Activated CD4-positive, alpha-beta T cell treated with anti-CD3 and anti-CD28 coated beads for 36 hours (primary cell): Measurements from ENCODE around the gene ITGA3. TPM values are rescaled to one million over a fixed set of nuclear protein-coding genes. Genes with fewer than 3 reads are reported as not detected.

Experiments
- ATAC-seq: fragments of 200-7000 bp; cut with Tn5 transposase; one replicate; pipeline ENCODE4 v1.10.0; 2021; ENCODE audit warnings: mild to moderate bottlenecking, moderate library complexity
- CTCF ChIA-PET: fragments of 350-600 bp; sonication (Branson Sonifier 250); formaldehyde crosslinking; loops from one replicate; lab custom pipeline; 2021; ENCODE audit warnings: antibody characterized with exemption; lab: Charles Lee
- POLR2A ChIA-PET: fragments of 350-600 bp; sonication (Branson Sonifier 250); formaldehyde crosslinking; loops from one replicate; lab custom pipeline; 2021; ENCODE audit warnings: antibody characterized with exemption, inconsistent platforms; lab: Charles Lee
- DNase-seq: peaks from one replicate; pipeline ENCODE4 v3.0.0-alpha.2; 2020
- H3K27ac Mint-ChIP-seq: one replicate; pipeline ENCODE4 v1.8.0; 2021; ENCODE audit warnings: mixed read lengths
- H3K27me3 Mint-ChIP-seq: one replicate; pipeline ENCODE4 v1.8.0; 2021; ENCODE audit warnings: mixed read lengths
- H3K36me3 Mint-ChIP-seq: one replicate; pipeline ENCODE4 v1.8.0; 2021; ENCODE audit warnings: low read depth, mixed read lengths
- H3K4me1 Mint-ChIP-seq: one replicate; pipeline ENCODE4 v1.8.0; 2021; ENCODE audit warnings: mixed read lengths
- H3K4me3 Mint-ChIP-seq: one replicate; pipeline ENCODE4 v1.8.0; 2021; ENCODE audit warnings: mild to moderate bottlenecking, moderate library complexity, mixed read lengths
- H3K9me3 Mint-ChIP-seq: one replicate; pipeline ENCODE4 v1.8.0; 2021; ENCODE audit warnings: low read depth, mixed read lengths
- intact Hi-C, 2 experiments: fragments of 100-400 bp; cut with DNase I in 1 of 2; cut with micrococcal nuclease in 1 of 2; formaldehyde crosslinking; loops; one replicate each; pipeline versions ENCODE4 v1.14.2 to v1.15.1; 2022 to 2024; cut with DNase I, micrococcal nuclease
- total RNA-seq, 2 experiments: library from RNA; stranded (reverse); gene quantifications; one replicate each; pipeline ENCODE4 v1.2.3, GENCODE V29; 2021

The ITGA3 gene
- total RNA-seq, 2 experiments from 2014 or later: 6.8 to 7.8 TPM

DNA sequence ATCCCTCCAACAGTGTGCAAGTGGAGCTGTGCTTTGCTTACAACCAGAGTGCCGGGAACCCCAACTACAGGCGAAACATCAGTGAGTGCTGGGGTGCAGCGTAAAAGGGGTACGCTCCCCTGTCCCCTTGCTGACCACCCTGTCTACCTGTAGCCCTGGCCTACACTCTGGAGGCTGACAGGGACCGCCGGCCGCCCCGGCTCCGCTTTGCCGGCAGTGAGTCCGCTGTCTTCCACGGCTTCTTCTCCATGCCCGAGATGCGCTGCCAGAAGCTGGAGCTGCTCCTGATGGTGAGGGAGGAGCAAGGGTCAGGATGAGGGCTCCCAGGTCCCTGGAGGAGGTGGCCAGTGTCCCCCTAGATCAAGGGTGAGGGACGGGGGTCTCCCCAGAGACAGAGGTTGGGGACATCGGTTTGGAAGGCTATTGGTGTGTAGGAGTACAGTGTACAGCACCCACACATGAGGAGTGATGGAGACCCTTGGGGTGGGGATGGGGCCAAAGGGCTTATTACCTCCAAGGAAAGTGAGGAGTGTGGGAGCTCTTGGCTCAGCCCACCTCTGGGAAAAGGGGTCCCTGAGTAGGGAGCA lies 19.6 kb downstream of the ITGA3 start:
- intact Hi-C loops: no loop called here
- no peak overlapping the region for H3K4me3 Mint-ChIP-seq
- POLR2A ChIA-PET: no interaction called here
- H3K4me1 Mint-ChIP-seq: no peaks in the 10 kb centered on the region
- H3K9me3 Mint-ChIP-seq: peaks cover 6% of the 10 kb centered on the region
- no peak overlapping the region for H3K27ac Mint-ChIP-seq
- H3K36me3 Mint-ChIP-seq: peaks cover 11% of the 10 kb centered on the region
- ATAC-seq (no peak), DNase-seq (no peak)
- CTCF ChIA-PET: interaction anchor here (0.6 to 2.2 kb wide), 3 partner anchors 12 to 105 kb away, joined by 3 to 6 read pairs (median 3); partner anchors contain the start of gene PDK2
- no peaks in the 10 kb centered on the region for H3K27me3 Mint-ChIP-seq

DNA sequence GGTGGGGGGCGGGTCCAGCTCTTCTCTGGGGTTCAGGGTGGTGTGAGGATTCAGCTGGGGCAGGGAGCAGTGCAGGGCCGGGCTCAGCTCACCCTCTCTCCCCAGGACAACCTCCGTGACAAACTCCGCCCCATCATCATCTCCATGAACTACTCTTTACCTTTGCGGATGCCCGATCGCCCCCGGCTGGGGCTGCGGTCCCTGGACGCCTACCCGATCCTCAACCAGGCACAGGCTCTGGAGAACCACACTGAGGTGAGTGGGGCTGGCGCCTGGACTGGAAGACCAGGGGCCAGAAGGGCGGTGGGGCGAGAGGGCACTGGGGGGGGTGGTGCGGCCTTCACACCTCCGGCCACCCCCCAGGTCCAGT lies 20.3 kb downstream of the ITGA3 start:
- no peak for ATAC-seq
- Mint-ChIP-seq H3K36me3 (peaks cover 8% of the 10 kb centered on the region), H3K27ac (no peak overlapping the region), H3K4me3 (no peak overlapping the region), H3K4me1 (no peaks in the 10 kb centered on the region), H3K27me3 (no peaks in the 10 kb centered on the region), H3K9me3 (peaks cover 6% of the 10 kb centered on the region)
- ChIA-PET POLR2A (no interaction called here), CTCF (interaction anchor here (0.6 kb wide), 1 partner anchor 106 kb away, joined by 3 read pairs; no protein-coding TSS in a partner anchor)
- intact Hi-C loops: no loop called here
- no peak for DNase-seq

DNA sequence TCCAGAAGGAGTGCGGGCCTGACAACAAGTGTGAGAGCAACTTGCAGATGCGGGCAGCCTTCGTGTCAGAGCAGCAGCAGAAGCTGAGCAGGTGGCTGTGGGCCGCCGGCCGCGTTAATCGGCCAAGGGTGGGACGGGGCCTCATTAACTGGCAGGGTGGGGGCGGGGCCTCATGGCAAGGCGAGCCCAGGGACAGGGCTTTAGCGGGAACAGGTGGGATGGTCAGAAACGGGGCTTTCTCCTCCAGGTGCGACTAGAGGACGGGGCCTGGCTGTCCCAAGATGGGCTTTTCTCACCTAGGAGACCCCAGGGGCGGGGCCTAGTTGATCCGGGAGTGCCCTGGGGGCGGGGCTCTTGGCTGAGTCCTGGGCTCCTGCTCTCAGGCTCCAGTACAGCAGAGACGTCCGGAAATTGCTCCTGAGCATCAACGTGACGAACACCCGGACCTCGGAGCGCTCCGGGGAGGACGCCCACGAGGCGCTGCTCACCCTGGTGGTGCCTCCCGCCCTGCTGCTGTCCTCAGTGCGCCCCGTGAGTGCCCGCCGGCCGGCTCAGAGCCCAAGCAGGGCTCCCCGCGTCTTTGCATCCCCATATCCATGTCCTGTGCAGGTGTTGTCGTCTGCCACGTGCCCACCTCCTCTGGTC lies 20.8 kb downstream of the ITGA3 start:
- H3K4me1 Mint-ChIP-seq: no peaks in the 10 kb centered on the region
- POLR2A ChIA-PET: no interaction called here
- no peak for ATAC-seq
- CTCF ChIA-PET: interaction anchor here (0.6 to 5.3 kb wide), 3 partner anchors 11 to 81 kb away, joined by 3 to 23 read pairs (median 4); partner anchors contain the start of gene PDK2
- H3K27ac Mint-ChIP-seq: no peak overlapping the region
- H3K27me3 Mint-ChIP-seq: no peaks in the 10 kb centered on the region
- intact Hi-C loops: no loop called here
- peaks cover 5% of the 10 kb centered on the region for H3K36me3 Mint-ChIP-seq
- peaks cover 2% of the 10 kb centered on the region for H3K9me3 Mint-ChIP-seq
- no peak for DNase-seq
- H3K4me3 Mint-ChIP-seq: no peak overlapping the region

DNA sequence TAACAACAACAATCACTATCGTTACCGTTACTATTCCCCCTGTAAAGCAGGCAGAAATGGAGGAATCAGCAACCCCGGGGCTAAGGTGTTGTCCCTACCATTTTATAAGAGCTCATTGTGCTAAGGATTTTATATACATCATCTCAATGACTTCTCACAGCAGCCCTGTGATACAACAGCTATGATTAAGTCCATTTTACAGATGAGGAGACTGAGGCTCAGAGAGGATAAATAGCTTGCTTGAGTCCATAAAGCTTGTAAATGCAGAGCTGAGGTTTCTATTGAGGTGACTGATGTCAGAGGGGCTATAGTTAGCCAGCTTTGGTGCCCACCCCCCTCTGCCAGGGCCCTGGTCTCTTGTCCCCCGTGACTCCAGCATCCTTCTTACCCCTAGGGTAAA lies 22.5 kb downstream of the ITGA3 start:
- H3K4me1 Mint-ChIP-seq: no peaks in the 10 kb centered on the region
- no peak overlapping the region for H3K4me3 Mint-ChIP-seq
- CTCF ChIA-PET: interaction anchor here (0.6 to 5.3 kb wide), 6 partner anchors 8 to 1352 kb away, joined by 3 to 23 read pairs (median 4); partner anchors contain the start of gene PDK2
- no peak for ATAC-seq
- H3K36me3 Mint-ChIP-seq: peaks cover 2% of the 10 kb centered on the region
- no peaks in the 10 kb centered on the region for H3K9me3 Mint-ChIP-seq
- no peak overlapping the region for H3K27ac Mint-ChIP-seq
- intact Hi-C loops: no loop called here
- POLR2A ChIA-PET: no interaction called here
- no peak for DNase-seq
- H3K27me3 Mint-ChIP-seq: no peaks in the 10 kb centered on the region

GRCh38 chr17:50079334-50080095 lies 23.6 kb downstream of the ITGA3 start:
- intact Hi-C loops: no loop called here
- H3K4me1 Mint-ChIP-seq: no peaks in the 10 kb centered on the region
- H3K36me3 Mint-ChIP-seq: peaks cover 2% of the 10 kb centered on the region
- H3K4me3 Mint-ChIP-seq: no peak overlapping the region
- H3K27me3 Mint-ChIP-seq: no peaks in the 10 kb centered on the region
- DNase-seq (peak; percentile 57), ATAC-seq (peak; percentile 57)
- ChIA-PET CTCF (interaction anchor here (0.5 to 5.3 kb wide), 3 partner anchors 15 to 431 kb away, joined by 3 to 23 read pairs (median 4); partner anchors contain the start of gene PDK2), POLR2A (no interaction called here)
- no peak overlapping the region for H3K27ac Mint-ChIP-seq
- no peaks in the 10 kb centered on the region for H3K9me3 Mint-ChIP-seq

DNA sequence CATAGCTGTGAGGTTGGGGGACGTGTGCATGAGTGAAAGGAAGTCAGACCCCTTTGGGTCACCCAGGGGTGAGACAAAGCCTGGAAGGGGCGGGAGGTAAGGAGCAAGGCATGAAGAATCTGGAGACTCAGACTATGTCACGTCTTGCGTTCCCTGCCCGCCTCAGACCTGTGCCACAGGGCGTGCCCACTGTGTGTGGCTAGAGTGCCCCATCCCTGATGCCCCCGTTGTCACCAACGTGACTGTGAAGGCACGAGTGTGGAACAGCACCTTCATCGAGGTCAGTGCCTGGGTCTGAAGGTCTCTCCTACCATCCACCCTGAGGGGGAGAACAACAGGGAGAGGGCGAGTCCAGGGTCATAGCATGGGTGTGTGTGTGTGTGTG lies 24.2 kb downstream of the ITGA3 start:
- Mint-ChIP-seq H3K4me3 (no peak overlapping the region), H3K36me3 (peaks cover 2% of the 10 kb centered on the region), H3K9me3 (no peaks in the 10 kb centered on the region), H3K4me1 (no peaks in the 10 kb centered on the region), H3K27me3 (no peaks in the 10 kb centered on the region), H3K27ac (no peak overlapping the region)
- POLR2A ChIA-PET: no interaction called here
- intact Hi-C loops: no loop called here
- no peak for DNase-seq
- CTCF ChIA-PET: interaction anchor here (0.5 to 5.3 kb wide), 3 partner anchors 14 to 430 kb away, joined by 3 to 23 read pairs (median 4); partner anchors contain the start of gene PDK2
- no peak for ATAC-seq

DNA sequence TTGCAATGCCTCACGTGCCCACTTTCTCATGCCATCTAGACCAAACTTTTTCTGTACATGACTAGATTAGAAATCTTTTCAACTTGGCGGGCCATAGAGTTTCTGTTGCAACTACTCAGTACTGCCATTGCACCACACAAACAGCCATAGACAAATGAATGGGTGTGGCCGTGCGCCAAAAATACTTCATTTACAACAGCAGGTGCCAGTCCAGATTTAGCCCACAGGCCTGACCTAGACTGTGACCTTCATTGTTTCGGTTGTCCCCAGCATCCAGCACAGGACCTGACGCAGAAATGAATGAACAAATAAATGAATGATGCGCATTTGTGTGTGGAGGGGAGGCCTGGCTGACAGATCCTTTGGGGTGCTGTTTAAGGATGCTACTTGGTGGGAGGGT lies 24.9 kb downstream of the ITGA3 start:
- H3K27ac Mint-ChIP-seq: no peak overlapping the region
- POLR2A ChIA-PET: no interaction called here

GRCh38 chr17:50081757-50082156 lies 25.8 kb downstream of the ITGA3 start:
- ChIA-PET CTCF (interaction anchor here (0.7 to 5.3 kb wide), 5 partner anchors 12 to 85 kb away, joined by 3 to 23 read pairs (median 5); partner anchors contain the start of gene PDK2), POLR2A (no interaction called here)
- ATAC-seq (no peak), DNase-seq (no peak)
- no peaks in the 10 kb centered on the region for H3K27me3 Mint-ChIP-seq
- H3K27ac Mint-ChIP-seq: no peak overlapping the region
- no peak overlapping the region for H3K4me3 Mint-ChIP-seq
- peaks cover 2% of the 10 kb centered on the region for H3K36me3 Mint-ChIP-seq
- H3K9me3 Mint-ChIP-seq: no peaks in the 10 kb centered on the region
- no peaks in the 10 kb centered on the region for H3K4me1 Mint-ChIP-seq
- intact Hi-C loops: no loop called here

More for the DNA sequence above, 24.9 kb downstream of the ITGA3 start:
- DNase-seq: no peak
- no peaks in the 10 kb centered on the region for H3K4me1 Mint-ChIP-seq
- intact Hi-C loops: no loop called here
- no peaks in the 10 kb centered on the region for H3K9me3 Mint-ChIP-seq
- H3K36me3 Mint-ChIP-seq: peaks cover 2% of the 10 kb centered on the region
- CTCF ChIA-PET: interaction anchor here (1.6 to 5.3 kb wide), 2 partner anchors 13 to 84 kb away, joined by 3 to 23 read pairs; partner anchors contain the start of gene PDK2
- H3K27me3 Mint-ChIP-seq: no peaks in the 10 kb centered on the region
- no peak overlapping the region for H3K4me3 Mint-ChIP-seq
- ATAC-seq: no peak

DNA sequence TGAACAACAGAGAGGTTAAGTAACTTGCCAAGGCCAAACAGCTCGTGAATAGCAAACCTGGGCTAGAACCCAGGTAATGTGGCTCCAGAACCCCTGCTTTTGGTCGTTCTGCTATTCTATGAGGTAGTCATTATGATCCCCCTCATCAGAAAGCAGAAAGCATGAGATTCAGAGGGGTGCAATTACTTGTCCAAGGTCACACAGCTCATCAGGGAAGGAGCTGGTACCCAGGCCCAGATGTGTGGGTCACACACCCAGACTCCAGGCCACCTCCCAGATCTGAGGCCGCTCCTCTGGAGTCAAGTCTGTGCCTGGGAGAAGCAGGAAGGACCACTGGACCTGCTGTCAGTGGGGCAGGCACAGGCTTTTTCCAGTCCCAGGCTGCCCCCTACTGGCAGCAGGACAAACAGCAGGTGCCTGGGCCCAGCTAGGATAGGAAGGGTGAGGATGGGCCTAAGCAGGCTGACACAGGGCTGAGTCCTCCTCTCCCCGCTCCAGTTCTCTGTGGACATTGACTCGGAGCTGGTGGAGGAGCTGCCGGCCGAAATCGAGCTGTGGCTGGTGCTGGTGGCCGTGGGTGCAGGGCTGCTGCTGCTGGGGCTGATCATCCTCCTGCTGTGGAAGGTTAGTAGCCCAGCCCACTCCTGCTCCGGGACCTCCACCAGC lies 31.5 kb downstream of the ITGA3 start:
- peak; percentile 87 for DNase-seq
- CTCF ChIA-PET: interaction anchor here (0.5 to 3.2 kb wide), 40 partner anchors 9 to 745 kb away, joined by 3 to 97 read pairs (median 4); partner anchors contain the start of genes DLX3 and ITGA3
- no peaks in the 10 kb centered on the region for H3K9me3 Mint-ChIP-seq
- POLR2A ChIA-PET: interaction anchor here (0.6 kb wide), 1 partner anchor 230 kb away, joined by 4 read pairs; no protein-coding TSS in a partner anchor
- H3K4me3 Mint-ChIP-seq: no peak overlapping the region
- H3K36me3 Mint-ChIP-seq: no peaks in the 10 kb centered on the region
- intact Hi-C loops: loop anchor here (1.0 to 5.0 kb wide), 4 partner anchors 60 to 226 kb away; no protein-coding TSS in a partner anchor
- H3K4me1 Mint-ChIP-seq: no peaks in the 10 kb centered on the region
- H3K27me3 Mint-ChIP-seq: no peaks in the 10 kb centered on the region
- peak; percentile 88 for ATAC-seq
- no peak overlapping the region for H3K27ac Mint-ChIP-seq

DNA sequence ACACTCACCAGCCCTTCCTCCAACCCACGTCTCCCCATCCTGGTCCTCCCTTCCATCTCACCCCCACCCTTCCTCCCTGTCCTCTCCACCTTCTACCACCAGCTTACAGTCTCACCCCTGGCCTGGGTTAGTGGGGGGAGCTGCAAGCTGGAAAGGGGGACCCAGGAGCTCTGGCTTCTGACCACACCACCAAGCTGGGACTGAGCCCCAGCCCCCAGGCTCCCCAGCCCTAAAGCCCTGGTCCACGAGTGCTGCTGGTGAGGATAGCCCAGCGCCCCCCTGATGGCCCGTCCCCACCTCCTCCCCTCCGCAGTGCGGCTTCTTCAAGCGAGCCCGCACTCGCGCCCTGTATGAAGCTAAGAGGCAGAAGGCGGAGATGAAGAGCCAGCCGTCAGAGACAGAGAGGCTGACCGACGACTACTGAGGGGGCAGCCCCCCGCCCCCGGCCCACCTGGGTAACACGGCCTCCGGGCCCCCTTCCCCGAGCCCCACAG lies 32.0 kb downstream of the ITGA3 start:
- H3K27ac Mint-ChIP-seq: no peak overlapping the region
- DNase-seq (no peak), ATAC-seq (no peak)
- intact Hi-C loops: loop anchor here (1.0 to 5.0 kb wide), 4 partner anchors 61 to 227 kb away; no protein-coding TSS in a partner anchor
- ChIA-PET POLR2A (no interaction called here), CTCF (interaction anchor here (0.6 to 3.2 kb wide), 32 partner anchors 8 to 278 kb away, joined by 3 to 97 read pairs (median 4); partner anchors contain the start of genes DLX3 and ITGA3)
- no peak overlapping the region for H3K4me3 Mint-ChIP-seq
- no peaks in the 10 kb centered on the region for H3K27me3 Mint-ChIP-seq
- H3K36me3 Mint-ChIP-seq: no peaks in the 10 kb centered on the region
- no peaks in the 10 kb centered on the region for H3K4me1 Mint-ChIP-seq
- H3K9me3 Mint-ChIP-seq: no peaks in the 10 kb centered on the region
